NCI-H748 (cell line): ENCODE data around the gene PALM2AKAP2.

ENCODE experiments used
- DNase-seq: peaks from one replicate; lab custom pipeline; 2025; ENCODE audit not compliant: unreplicated experiment; lab: John Stamatoyannopoulos, UW

PALM2AKAP2 gene

DNA sequence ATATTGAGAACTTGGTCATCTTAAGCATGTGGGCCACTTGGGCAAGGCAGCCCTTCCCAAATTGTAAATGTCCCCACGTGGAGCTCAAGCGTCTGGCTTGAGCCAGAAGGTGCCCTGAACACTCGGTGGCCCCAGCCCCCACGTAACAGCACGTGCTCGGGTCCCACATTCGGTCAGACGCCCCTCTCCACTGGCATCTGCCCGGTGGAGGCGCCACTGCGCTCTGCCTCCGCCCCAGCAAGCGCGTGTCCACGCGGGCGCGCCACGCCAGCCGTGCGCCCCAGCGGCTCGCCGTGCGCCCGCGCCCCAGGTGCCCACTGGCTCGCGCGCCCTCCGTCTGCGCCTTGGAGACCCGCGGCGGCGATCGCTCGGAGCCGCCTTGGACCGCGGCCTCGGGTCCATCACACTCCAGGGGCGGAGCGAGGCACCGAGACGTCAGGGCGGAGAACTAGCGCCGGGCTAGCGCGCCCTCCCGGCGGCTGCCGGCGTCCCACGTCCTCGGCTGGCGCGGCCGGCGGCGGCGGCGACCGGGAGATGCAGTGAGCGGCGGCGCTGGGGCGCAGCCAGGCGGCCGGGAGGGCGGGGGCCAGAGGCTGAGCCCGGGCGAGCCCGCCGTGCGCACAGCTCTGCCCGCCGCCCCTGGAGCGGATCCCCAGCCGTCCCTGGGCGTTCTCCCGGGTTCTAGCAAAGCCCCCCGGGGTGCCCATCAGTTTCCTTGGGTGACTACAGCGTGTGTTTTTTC, at the start of gene PALM2AKAP2:
TSS of gene PALM2AKAP2 (plus strand) at position 488 of the 742 bp plus-strand sequence. CDS start 291 bp downstream, outside the sequence.
- DNase-seq: peak; percentile 82

DNA sequence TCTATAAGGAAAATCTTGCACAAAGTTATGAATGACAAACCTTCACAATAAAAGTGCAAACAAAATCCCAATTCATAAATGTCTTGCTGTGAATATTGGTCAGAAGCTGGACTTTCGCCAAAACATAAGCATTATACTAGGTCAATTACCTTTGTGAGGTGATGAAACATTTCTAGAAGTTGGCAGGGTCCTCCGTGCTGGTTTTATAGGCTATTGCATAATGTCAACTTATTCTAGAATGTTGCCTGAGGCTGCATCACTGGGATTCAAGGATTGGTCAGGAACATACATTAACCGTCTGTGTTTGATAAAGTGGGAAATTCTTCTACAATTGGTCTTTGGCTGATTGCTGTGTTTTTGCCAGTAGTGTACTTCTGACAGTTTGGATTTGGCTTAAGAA, 49.8 kb upstream of the PALM2AKAP2 start:
- peak; percentile 64 for DNase-seq

- no peak for DNase-seq
Measured at GRCh38 chr9:109733690-109734089, 46.3 kb upstream of the PALM2AKAP2 start.

DNA sequence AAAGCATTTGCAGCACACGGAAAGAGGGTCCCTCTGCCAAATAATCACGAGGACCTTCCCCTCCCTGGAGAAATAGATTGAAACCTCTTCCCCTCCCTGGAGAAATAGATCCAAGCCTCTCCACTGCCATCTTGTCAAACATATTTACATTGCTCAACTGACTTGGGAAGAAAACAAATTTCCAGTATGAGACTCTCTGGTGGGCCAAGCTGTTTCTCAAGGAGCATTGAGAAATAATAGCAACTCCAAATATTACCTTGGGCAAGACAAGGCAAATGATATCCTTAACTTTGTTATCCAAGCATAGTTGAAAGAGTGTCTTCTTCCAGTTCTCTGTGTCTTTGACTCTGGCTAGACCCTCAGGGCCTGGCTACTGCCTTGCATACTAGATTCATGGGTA, 45.2 kb upstream of the PALM2AKAP2 start:
- no peak for DNase-seq

- DNase-seq: no peak
Measured at GRCh38 chr9:109735801-109736200, 44.2 kb upstream of the PALM2AKAP2 start.

- DNase-seq: no peak
Measured at GRCh38 chr9:109737295-109737694, 42.7 kb upstream of the PALM2AKAP2 start.

- DNase-seq: no peak
Measured at GRCh38 chr9:109739760-109740159, 40.2 kb upstream of the PALM2AKAP2 start.

DNA sequence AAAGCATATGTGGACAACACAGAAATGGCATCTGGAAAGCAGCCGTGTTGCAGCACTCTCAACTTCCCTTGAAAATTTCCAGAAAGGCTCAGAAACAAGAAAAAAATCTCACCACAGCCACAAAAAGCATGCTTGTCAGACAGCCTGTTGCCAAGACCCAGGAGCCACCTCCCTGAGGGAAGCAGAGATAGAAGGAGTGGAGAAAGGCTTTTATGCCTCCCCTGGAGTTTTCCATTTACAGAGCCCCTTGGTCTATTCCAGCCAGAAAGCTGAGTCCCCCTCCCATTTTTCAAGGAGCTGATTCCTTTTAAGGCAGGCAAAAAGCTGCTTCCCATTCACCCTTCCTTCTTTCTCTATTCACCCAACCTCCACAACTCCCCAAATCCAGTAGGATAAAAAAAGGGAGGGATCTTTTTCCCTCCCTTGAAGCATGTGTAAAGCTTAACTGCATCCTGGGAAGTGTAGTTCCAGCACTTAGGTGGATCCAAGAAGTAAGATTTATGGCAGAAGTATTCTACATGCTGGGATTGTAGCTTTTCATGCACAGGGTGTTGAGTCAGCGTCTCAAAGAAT, 37.1 kb upstream of the PALM2AKAP2 start:
- DNase-seq: no peak

GRCh38 chr9:109743696-109744095, 36.3 kb upstream of the PALM2AKAP2 start:
- no peak for DNase-seq

- peak; percentile 59 for DNase-seq
Measured at GRCh38 chr9:109745335-109746283, 34.4 kb upstream of the PALM2AKAP2 start.

DNA sequence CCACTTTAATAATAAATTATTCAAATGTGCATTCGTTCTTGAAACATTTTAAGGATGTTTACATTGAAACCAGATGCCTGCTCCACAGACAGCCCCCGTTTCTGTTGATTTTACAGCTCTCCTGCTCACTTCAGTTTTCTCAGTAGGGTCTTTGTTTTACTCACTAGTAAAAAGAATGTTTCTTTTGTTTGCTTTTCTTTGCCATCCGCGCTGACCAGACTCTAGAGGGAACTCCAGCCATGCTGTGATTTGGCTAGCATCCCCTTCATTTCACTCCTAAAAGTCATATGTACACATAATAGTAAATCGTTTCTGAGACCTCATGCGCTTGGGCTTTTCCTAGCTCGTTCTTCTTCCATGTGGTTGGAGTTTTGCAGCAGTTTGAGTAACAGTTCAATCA, 28.7 kb upstream of the PALM2AKAP2 start:
- DNase-seq: peak; percentile 58

DNA sequence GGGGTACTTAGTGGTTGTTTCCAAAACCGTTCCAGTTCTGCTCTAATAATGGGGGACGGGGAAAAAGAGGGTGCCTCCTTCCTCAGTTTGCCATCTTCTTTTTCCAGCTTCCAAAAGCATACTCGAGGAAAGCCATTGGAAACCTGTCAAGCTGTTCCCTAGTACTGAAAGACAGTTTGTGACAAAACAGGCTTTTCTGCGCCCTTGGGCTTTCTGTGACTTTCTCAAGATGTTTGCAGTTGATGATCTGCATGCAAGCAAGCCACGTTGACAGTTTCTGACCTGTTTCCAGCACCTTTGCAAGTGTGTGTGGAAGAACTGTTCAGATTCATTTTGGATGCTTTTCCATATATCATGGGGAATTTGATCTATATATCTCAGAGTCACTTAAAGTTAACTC, 26.7 kb upstream of the PALM2AKAP2 start:
- no peak for DNase-seq

DNA sequence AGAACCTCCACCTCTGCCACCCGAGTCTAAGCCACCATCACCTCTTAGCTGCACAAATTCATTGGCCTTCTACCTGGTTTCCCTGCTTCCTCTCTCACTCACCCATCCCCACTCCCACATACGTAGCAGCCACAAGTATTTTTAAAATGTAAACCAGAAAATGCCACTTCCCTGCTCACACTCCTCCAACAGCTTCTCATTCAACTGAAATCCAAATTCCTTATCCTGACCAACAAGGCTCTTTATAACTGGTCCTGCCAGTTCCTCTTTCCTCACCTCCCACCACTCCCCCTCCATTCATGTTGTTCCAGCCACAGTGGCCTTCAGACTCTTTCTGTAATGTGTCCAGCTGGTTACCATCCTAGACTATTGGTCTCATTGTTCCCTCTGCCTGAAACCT, 25.0 kb upstream of the PALM2AKAP2 start:
- DNase-seq: no peak

DNA sequence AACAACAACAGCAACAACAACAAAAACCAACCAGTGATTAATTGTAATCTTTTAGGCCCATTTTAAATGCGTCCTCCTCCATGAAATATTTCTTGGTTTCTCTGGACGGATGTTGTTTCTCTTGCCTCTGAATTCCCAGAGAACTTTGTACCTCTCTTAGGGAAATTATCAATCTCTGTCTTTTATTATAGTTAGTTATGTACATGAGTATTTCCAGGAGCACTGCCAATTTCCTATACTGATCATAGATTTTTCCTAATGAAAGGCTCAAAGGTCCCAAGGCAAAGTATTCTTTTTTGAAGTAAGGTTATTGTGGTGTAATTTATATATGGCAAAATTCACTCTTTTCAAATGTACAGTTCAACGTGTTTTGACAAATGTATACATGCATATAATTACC, 20.4 kb upstream of the PALM2AKAP2 start:
- no peak for DNase-seq

DNA sequence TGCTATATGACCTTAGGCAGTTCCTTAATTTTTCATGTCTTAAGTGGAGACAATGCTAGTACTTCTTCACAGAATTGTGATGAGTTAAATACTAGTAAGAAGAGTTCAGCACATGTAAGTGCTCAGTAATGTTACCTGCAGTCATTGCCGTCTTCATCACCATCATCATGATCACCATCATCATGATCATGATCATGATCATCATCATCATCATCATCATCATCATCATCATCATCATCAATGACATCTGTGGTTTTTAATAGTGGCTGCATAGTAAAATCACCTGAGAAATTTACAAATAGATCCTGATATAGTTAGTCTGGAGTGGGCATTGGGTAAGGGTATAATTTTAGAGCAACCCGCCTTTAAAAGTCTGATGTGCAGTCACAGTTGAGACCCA, 14.7 kb upstream of the PALM2AKAP2 start:
- no peak for DNase-seq

- no peak for DNase-seq
Measured at GRCh38 chr9:109765830-109766229, 14.2 kb upstream of the PALM2AKAP2 start.

DNA sequence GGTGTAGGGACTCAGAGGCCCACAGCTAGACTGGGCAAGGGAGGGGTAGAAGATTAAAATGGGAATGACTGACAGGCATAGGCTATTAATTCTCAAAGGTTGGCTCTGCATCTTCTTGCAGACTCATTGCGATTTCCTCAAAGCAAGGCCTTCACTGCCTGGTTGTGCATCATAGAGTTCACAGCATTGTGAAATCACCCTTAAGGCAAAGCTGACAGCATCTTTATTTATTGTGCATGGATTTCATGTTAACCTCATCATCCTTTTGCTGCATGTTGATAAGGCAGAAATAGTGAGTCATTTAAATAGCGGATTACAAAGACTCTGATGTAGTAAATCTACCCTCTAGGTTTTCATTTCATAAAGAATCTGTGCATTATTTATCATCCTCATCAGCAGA, 13.6 kb upstream of the PALM2AKAP2 start:
- DNase-seq: no peak

GRCh38 chr9:109767404-109767803, 12.6 kb upstream of the PALM2AKAP2 start:
- DNase-seq: no peak

- no peak for DNase-seq
Measured at GRCh38 chr9:109767814-109768213, 12.2 kb upstream of the PALM2AKAP2 start.

- DNase-seq: no peak
Measured at GRCh38 chr9:109769250-109769649, 10.7 kb upstream of the PALM2AKAP2 start.

GRCh38 chr9:109770101-109770500, 9.9 kb upstream of the PALM2AKAP2 start:
- DNase-seq: no peak

DNA sequence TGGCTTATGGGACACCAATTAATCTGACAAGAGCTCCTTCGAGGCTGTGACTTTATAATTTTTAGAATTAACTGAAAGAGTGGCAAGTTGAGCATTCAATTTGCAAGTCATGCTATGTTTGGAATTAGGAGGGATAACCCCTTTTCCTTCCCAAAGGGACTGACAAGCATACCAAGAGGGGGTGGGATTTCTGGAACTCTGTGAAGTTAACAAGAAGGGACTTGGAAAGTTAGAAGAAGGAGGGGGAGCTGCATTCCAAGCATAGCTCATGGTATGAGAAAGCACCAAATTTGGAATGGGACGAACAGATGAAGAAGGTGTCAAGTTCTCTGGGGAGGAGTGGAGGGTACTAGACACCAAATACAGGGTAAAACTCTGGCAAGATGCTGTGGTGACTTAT, 8.9 kb upstream of the PALM2AKAP2 start:
- no peak for DNase-seq
